ENCODE measurements around the gene TBX10.
"Not testable (repeated sequence)": the region's sequence is repeated elsewhere in the genome, so short reads cannot be mapped to it uniquely, and the experiment has no call there.

The TBX10 gene

GRCh38 chr11:67645521-67646461 is 6.2 kb upstream of the TBX10 start:
- DNase-seq (ENCODE audit: low spot score): no peak

- no peak for DNase-seq (ENCODE audit: low spot score)
These were observed 5.2 kb upstream of the TBX10 start for GRCh38 chr11:67644472-67645418.

DNA sequence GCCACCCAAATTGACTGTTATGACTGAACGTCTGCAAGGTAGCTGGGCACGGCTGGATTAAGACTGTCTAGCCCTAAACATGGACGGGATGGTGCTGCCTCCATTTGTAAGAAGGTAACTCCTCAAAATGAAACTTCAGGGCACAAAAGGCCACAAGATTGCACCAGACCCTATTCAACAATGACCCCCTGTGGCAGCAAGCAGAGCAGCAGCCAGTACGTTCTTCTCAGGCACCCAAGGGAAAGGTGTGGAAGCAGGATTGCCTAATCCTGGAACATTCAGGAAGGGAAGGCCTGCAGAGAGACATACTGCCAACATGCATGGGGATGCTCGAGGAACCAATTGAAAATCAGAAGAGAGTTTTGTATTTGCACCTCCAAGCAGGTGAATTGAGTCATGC is 4.5 kb upstream of the TBX10 start:
- no peak for DNase-seq (ENCODE audit: low spot score)

- DNase-seq (ENCODE audit: low spot score): no peak
These were observed 2.9 kb upstream of the TBX10 start for GRCh38 chr11:67642173-67643120.

GRCh38 chr11:67641338-67642172 is 2.0 kb upstream of the TBX10 start:
- DNase-seq (ENCODE audit: low spot score): no peak

GRCh38 chr11:67640758-67641337 is 1.3 kb upstream of the TBX10 start:
- DNase-seq (ENCODE audit: low spot score): no peak

- DNase-seq (ENCODE audit: low spot score): peak; percentile 46
These were observed 626 bp upstream of the TBX10 start for GRCh38 chr11:67640021-67640757.

- DNase-seq (ENCODE audit: low spot score): no peak
These were observed 777 bp downstream of the TBX10 start for GRCh38 chr11:67638535-67639437.

GRCh38 chr11:67637441-67637840 is 2.1 kb downstream of the TBX10 start:
- DNase-seq (ENCODE audit: low spot score): not testable (repeated sequence)

DNA sequence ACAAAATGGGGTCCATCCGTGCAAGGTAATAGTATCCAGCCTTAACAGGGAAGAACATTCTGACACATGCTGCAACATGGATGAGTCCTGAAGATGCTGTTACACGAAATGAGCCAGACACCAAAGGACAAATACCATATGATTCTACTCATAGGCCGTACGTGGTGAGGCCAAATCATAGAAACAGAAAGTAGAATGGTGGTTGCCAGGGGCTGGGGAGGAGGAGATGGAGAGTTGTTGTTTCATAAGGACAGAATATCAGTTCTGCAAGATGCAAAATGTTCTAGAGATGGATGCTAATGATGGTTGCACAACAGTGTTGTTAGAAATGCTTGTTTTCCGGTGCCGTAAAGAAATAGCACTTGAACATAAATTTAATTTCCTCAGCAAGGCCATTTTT is 2.6 kb downstream of the TBX10 start:
- no peak for DNase-seq (ENCODE audit: low spot score)

DNA sequence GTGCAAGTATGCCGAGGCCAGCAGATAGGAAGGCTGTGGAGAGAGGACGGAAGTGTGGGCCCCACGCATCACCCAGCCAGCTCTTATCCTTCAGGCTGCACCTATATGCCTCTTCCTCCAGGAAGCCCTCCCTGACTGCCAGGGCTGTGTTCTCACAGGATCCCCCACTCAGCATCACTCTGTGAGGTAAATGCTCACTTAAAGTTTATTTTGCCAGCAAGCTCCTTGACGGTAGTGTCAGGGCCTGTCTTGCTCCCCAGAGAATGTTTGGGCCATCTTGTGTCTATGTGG is 4.4 kb downstream of the TBX10 start:
- no peak for DNase-seq (ENCODE audit: low spot score)

DNA sequence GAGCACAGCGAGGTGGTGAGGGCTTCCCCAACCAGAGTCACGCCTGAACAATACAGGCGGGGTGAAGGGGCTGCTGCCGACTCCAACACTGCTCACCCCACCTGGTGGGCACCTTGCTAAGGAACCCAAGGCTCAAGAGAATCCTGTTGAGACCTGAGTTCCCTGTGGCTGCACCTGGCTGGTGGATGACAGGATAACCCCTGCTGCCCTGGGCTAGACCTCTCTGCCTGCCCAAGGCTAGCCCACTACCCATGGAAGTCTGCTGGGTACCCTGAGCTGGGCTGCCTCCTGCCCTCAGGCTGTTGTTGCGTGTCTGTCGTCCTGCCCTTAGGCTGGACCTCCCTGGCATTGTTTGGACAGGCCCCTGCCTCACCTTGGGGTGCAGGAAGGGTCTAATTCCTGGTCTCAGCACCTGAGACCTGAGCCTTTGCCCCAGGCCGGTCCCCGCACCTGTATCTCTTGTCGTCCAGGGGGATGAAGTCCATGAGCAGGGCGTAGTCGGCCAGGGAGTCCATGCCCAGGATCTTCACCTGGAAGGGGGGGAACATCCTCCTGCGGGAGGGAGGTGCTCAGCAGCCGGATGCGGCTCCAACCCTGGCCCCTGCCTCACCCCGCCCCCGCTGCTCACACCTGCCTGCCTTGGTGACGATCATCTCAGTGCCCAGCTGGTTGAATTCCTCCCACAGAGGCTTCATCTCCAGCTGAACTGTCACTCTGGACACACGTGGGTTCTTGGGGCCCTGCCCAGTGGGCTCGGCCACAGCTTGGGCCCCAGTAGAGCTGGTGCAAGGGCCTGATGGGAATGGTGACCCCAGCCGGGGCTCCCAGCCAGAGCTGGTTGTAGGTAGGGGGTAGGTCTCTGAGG is 5.0 kb downstream of the TBX10 start:
- DNase-seq (ENCODE audit: low spot score): no peak

GRCh38 chr11:67633758-67634365 is 5.7 kb downstream of the TBX10 start:
- DNase-seq (ENCODE audit: low spot score): no peak

DNA sequence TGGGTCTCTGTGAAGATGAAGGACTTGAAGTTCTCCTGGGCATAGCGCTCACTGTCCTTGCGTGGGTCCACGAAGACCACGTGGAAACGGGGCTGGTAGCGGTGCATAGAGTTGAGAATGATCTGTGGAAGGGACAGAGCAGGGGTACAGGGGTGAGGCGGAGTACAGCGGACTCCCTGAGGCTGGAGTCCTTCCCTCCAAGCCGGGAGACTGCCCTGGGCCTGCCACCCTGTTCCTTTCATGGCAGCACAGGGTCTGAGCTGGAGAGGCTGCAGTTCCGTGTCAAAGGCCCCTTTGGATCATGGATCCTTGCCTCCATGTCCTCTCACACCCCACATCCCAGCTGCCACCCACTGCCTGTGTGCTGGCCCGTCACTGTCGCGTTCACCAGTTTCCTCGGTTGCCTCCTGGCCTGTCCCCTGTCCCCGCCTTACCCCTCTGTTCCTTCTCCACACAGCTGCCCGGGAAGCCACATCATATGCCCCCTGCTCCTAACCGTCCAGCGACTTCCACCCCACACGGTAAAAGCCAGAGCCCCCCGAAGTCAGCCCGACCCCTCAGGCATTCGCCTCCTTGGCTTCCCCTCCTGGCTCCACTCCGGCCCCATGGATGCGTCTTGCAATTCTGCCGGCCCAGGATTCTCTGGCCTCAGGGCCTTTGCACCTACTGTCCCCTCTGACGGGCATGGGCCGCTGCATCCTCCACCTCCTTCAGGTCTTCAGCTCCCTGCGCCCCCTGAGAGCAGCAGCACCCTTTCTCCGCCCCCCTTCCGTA is 6.4 kb downstream of the TBX10 start:
- DNase-seq (ENCODE audit: low spot score): no peak

DNA sequence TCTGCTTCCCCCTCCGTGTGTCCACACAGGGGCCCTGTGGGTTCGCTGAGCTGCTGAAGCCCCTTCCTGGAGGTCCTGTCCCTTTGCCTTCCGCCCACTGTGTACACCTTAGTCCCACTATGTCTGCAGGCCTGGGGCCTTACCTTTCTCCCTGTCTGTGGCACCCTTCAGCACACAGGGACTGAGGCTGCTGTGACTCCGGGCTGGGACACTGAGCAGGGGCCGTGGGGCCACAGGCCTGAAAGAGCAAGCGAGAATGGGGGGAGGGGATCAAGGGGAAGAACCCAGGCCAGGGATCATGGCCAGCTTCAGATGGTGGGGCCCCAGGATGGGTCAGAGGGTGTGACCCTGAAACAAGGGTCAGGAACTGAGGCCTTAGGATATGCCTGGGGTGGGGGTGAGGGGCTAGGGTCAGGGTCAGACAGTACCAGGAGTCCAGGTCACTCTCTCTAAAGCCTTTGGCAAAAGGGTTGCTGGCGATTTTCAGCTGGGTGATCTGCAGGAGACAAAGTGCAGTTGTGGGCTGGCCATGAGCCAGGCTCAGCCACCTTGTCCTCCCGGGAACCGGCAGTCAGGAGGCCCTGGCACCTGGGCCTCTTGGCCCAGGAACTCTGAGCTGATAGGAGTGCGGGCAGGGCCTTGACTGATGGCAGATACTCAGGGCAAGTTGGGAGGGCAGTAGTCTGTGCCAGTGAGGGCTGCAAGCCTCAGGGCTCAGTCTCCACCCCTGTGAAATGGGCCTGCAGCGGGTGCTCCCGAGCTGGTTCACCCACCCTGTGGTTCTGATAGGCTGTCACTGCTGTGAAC is 7.2 kb downstream of the TBX10 start:
- no peak for DNase-seq (ENCODE audit: low spot score)

DNA sequence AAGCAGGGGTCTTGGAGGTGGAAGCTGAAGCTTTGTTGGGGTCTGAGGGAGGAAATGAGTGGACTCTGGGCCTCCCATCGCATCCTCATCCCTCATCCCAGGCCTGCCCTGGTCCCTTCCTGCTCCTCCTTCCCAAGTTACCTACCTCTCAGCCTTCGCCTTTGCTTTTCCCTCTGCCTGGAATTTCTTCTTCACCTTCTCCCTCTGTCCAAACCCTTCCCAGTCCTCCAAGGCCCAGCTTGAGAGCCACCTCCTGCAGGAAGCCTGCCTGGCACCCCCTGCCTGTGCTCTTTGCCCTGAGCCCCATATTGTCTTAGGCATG is 7.7 kb downstream of the TBX10 start:
- DNase-seq (ENCODE audit: low spot score): no peak
